GM12878 (cell line): ENCODE results near the gene GRIP2. TPM values are rescaled to one million over a fixed set of nuclear protein-coding genes. Genes with fewer than 3 reads are reported as not detected.

ENCODE experiments used
- ATAC-seq: fragments of 200-7000 bp; cut with Tn5 transposase; 3 replicates; pipeline ENCODE4 v1.9.1; 2020; ENCODE audit warnings: mild to moderate bottlenecking, moderate library complexity
- BruUV-seq: library from RNA; stranded (reverse); fragments of 400-500 nt; replicated peaks from 2 replicates; lab custom pipeline; 2021; lab: Mats Ljungman, UMichigan
- CTCF ChIA-PET: fragments of 300-600 bp; sonication (Branson Sonifier 250); formaldehyde crosslinking; extraction: SDS; loops from one replicate; lab custom pipeline; 2021; ENCODE audit warnings: inconsistent platforms; lab: Yijun Ruan, JAX
- POLR2A ChIA-PET: fragments of 350-600 bp; formaldehyde crosslinking; extraction: SDS; loops from one replicate; lab custom pipeline; 2021; ENCODE audit warnings: inconsistent platforms; lab: Charles Lee
- RAD21 ChIA-PET: fragments of 300-600 bp; sonication (Branson Sonifier 250); formaldehyde crosslinking; loops from one replicate; lab custom pipeline; 2023; ENCODE audit warnings: antibody characterized with exemption; ENCODE audit not compliant: unreplicated experiment; lab: Charles Lee
- SMC1A ChIA-PET: fragments of 300-600 bp; sonication (Branson Sonifier 250); formaldehyde crosslinking; loops from one replicate; lab custom pipeline; 2023; ENCODE audit not compliant: unreplicated experiment, uncharacterized antibody; lab: Charles Lee
- DNase-seq: peaks from one replicate; pipeline ENCODE4 v3.0.0-alpha.2; 2011; ENCODE audit warnings: low read depth, low spot score
- FAIRE-seq: peaks from 3 replicates; lab custom pipeline; 2011; peaks lifted over from hg19 to GRCh38; lab: Jason Lieb, UNC
- H2AFZ ChIP-seq: 2 replicates; pipeline ENCODE4 v1.6.0; 2011; ENCODE audit warnings: low read depth, low read length, control low read depth; ENCODE audit not compliant: control insufficient read depth
- H3K27ac ChIP-seq: 2 replicates; pipeline ENCODE4 v1.5.1; 2011; ENCODE audit warnings: control low read depth; ENCODE audit not compliant: control insufficient read depth, insufficient read depth
- H3K27me3 ChIP-seq, 2 experiments: replicated peaks in 1 of 2; 2 replicates each; pipeline versions ENCODE4 v1.6.0 to v1.6.1; 2011; ENCODE audit warnings: low read length in 1 of 2; ENCODE audit not compliant: control insufficient read depth in 2 of 2, insufficient read depth in 2 of 2
- H3K36me3 ChIP-seq, 2 experiments: 2 replicates each; pipeline ENCODE4 v1.5.1; 2011; ENCODE audit warnings: low read length in 1 of 2; ENCODE audit not compliant: control insufficient read depth in 2 of 2, insufficient read depth in 2 of 2
- H3K4me1 ChIP-seq: 2 replicates; pipeline ENCODE4 v1.6.1; 2011; ENCODE audit warnings: mild to moderate bottlenecking, low read length, moderate library complexity, mixed read lengths; ENCODE audit not compliant: control insufficient read depth, insufficient read depth
- H3K4me2 ChIP-seq: 2 replicates; pipeline ENCODE4 v1.6.0; 2011; ENCODE audit warnings: control low read depth; ENCODE audit not compliant: control insufficient read depth, insufficient read depth
- H3K4me3 ChIP-seq: fragments of 200-600 bp; sonication (generic); 2 replicates; pipeline ENCODE4 v1.5.1; 2016
- H3K79me2 ChIP-seq: 2 replicates; pipeline ENCODE4 v1.6.0; 2011; ENCODE audit warnings: low read length; ENCODE audit not compliant: control insufficient read depth, insufficient read depth
- H3K9ac ChIP-seq: 2 replicates; pipeline ENCODE4 v1.8.0; 2011; ENCODE audit warnings: low read length, control low read depth, mixed read lengths; ENCODE audit not compliant: control insufficient read depth, insufficient read depth
- H3K9me3 ChIP-seq: replicated peaks from 3 replicates; pipeline ENCODE4 v1.5.1; 2011; ENCODE audit warnings: mild to moderate bottlenecking, low read length; ENCODE audit not compliant: control insufficient read depth, insufficient read depth
- H4K20me1 ChIP-seq: 2 replicates; pipeline ENCODE4 v1.6.0; 2011; ENCODE audit not compliant: control insufficient read depth, insufficient read depth
- BMI1 ChIP-seq: fragments of 450-650 bp; IDR thresholded peaks from 2 replicates; pipeline ENCODE4 v1.6.1; 2016; ENCODE audit warnings: mild to moderate bottlenecking, moderate library complexity, borderline replicate concordance
- CBX3 ChIP-seq: fragments of 200-600 bp; sonication (generic); IDR thresholded peaks from 2 replicates; pipeline ENCODE4 v1.6.1; 2016; ENCODE audit warnings: low read depth, borderline replicate concordance
- E2F4 ChIP-seq: IDR thresholded peaks from 2 replicates; pipeline ENCODE4 v1.6.1; 2012; ENCODE audit warnings: low read depth, low read length, improper control_type of control experiment
- ESRRA ChIP-seq: IDR thresholded peaks from 2 replicates; pipeline ENCODE4 v1.6.1; 2012; ENCODE audit warnings: mild to moderate bottlenecking, low read length, improper control_type of control experiment
- GATAD2B ChIP-seq: fragments of 450-650 bp; conservative IDR thresholded peaks from 2 replicates; pipeline ENCODE4 v1.6.1; 2017; ENCODE audit warnings: low read depth, mild to moderate bottlenecking, moderate library complexity
- IRF4 ChIP-seq: IDR thresholded peaks from 2 replicates; pipeline ENCODE4 v1.6.1; 2011; ENCODE audit warnings: low read depth, low read length
- MTA2 ChIP-seq: fragments of 450-650 bp; IDR thresholded peaks from 2 replicates; pipeline ENCODE4 v1.6.1; 2016; ENCODE audit warnings: low read depth, mild to moderate bottlenecking, moderate library complexity
- MYC ChIP-seq: IDR thresholded peaks from 2 replicates; pipeline ENCODE4 v1.6.1; 2011; ENCODE audit warnings: mild to moderate bottlenecking, low read length, moderate library complexity, inconsistent platforms; ENCODE audit not compliant: insufficient read depth, insufficient replicate concordance, insufficient read length, severe bottlenecking
- PKNOX1 ChIP-seq: fragments of 450-650 bp; IDR thresholded peaks from 2 replicates; pipeline ENCODE4 v1.6.1; 2016; ENCODE audit warnings: mild to moderate bottlenecking
- USF2 ChIP-seq: IDR thresholded peaks from 2 replicates; pipeline ENCODE4 v1.6.1; 2011; ENCODE audit warnings: low read depth, low read length, improper control_type of control experiment, borderline replicate concordance
- ZNF274 ChIP-seq: IDR thresholded peaks from one replicate; pipeline ENCODE4 v1.8.0; 2011; ENCODE audit not compliant: insufficient read length, insufficient read depth
- ZZZ3 ChIP-seq: IDR thresholded peaks from 2 replicates; pipeline ENCODE4 v1.6.1; 2011; ENCODE audit warnings: low read depth; ENCODE audit not compliant: control insufficient read depth, insufficient read length
- WGBS: methylation state at CpG from one replicate; pipeline ENCODE4 v1.1.6; 2016; ENCODE audit warnings: low lambda C conversion rate; ENCODE audit not compliant: insufficient replicate concordance, insufficient coverage; ENCODE audit errors: missing lambda C conversion rate; 5-methylcytosine and 5-hydroxymethylcytosine counted together
- in situ Hi-C: fragments of 300-500 bp; cut with MboI; formaldehyde crosslinking; loops from 9 replicates; pipeline ENCODE4 v1.14.3; 2018; ENCODE audit warnings: mixed read lengths
- intact Hi-C: fragments of 100-400 bp; cut with micrococcal nuclease; formaldehyde crosslinking; loops from one replicate; pipeline ENCODE4 v1.14.2; 2022; ENCODE audit not compliant: unreplicated experiment
- polyA plus RNA-seq, 11 experiments: library from polyadenylated mRNA; depleted of rRNA in 4 of 11; unstranded in 6 of 11; stranded (reverse) in 5 of 11; fragments of >200 nt; fragmentation: Nextera tagmentation in 4 of 11; fragmentation: Illumina TruSeq in 1 of 11; extraction: Ambion mirVana in 4 of 11; extraction: Trizol in 1 of 11; gene quantifications; 1 replicate in 1 of 11; 2 replicates in 10 of 11; pipeline versions ENCODE4 v1.2.1 to v1.2.3, GENCODE V29; 2011 to 2016; ENCODE audit warnings: inconsistent platforms in 2 of 11, missing spikeins in 2 of 11, low read depth in 1 of 11
- total RNA-seq, 4 experiments: library from RNA; depleted of rRNA in 3 of 4; stranded (reverse); fragments of >200 nt in 3 of 4; fragmentation: Illumina TruSeq in 1 of 4; extraction: Trizol in 1 of 4; gene quantifications; 2 replicates each; pipeline versions ENCODE4 v1.2.1 to v1.2.3, GENCODE V29; 2013 to 2021
- TF ChIP-seq, protein P1 (sequence below): IDR thresholded peaks from 2 replicates; pipeline ENCODE4 v1.6.1; 2011; ENCODE audit warnings: mild to moderate bottlenecking, low read depth, low read length, moderate library complexity; ENCODE audit not compliant: insufficient replicate concordance

GRIP2 gene
- total and polyA plus RNA-seq, 10 of the 15 experiments (the other 5 are each of a cell fraction or from before 2014, with no cell fraction given), result not detected

- no TSS peak for BruUV-seq
- CTCF ChIA-PET, result interaction anchor here (1.3 kb wide), 1 partner anchor 379 kb away, joined by 3 read pairs; no protein-coding TSS in a partner anchor
- no peak overlapping the region for H3K4me3 ChIP-seq
- no peaks in the 10 kb centered on the region for H3K9me3 ChIP-seq
- H3K79me2 ChIP-seq, result no peaks in the 10 kb centered on the region
- intact Hi-C loops, result no loop called here
- no peak for TF ChIP-seq IRF4
- TF ChIP-seq GATAD2B, result no peak
- TF ChIP-seq E2F4, result no peak
- TF ChIP-seq MYC, result no peak
- no peak for TF ChIP-seq PKNOX1
- TF ChIP-seq USF2, result no peak
- no peak for TF ChIP-seq ESRRA
- TF ChIP-seq ZNF274, result no peak
- TF ChIP-seq BMI1, result no peak
- no peak for TF ChIP-seq ZZZ3
- no peak for TF ChIP-seq CBX3
- TF ChIP-seq, protein P1, sequence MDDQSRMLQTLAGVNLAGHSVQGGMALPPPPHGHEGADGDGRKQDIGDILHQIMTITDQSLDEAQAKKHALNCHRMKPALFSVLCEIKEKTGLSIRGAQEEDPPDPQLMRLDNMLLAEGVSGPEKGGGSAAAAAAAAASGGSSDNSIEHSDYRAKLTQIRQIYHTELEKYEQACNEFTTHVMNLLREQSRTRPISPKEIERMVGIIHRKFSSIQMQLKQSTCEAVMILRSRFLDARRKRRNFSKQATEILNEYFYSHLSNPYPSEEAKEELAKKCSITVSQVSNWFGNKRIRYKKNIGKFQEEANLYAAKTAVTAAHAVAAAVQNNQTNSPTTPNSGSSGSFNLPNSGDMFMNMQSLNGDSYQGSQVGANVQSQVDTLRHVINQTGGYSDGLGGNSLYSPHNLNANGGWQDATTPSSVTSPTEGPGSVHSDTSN, result no peak
- TF ChIP-seq MTA2, result no peak
- no peak for ATAC-seq
- 14% methylated on average over 3 of the region's 3 CpGs for WGBS
- H3K4me1 ChIP-seq, result no peaks in the 10 kb centered on the region
- in situ Hi-C loops, result no loop called here
- POLR2A ChIA-PET, result no interaction called here
- no peak overlapping the region for H3K27ac ChIP-seq
- FAIRE-seq, result no peak
- RAD21 ChIA-PET, result interaction anchor here (1.6 kb wide), 1 partner anchor 239 kb away, joined by 5 read pairs; no protein-coding TSS in a partner anchor
- no peaks in the 10 kb centered on the region for H4K20me1 ChIP-seq
- H3K9ac ChIP-seq, result no peak overlapping the region
- no peak overlapping the region for H3K4me2 ChIP-seq
- no peak for DNase-seq
- no peaks in the 10 kb centered on the region for H3K36me3 ChIP-seq
- H2AFZ ChIP-seq, result no peak overlapping the region
- SMC1A ChIA-PET, result no interaction called here
- H3K27me3 ChIP-seq, result no peaks in the 10 kb centered on the region; a peak in 1 of 4 replicates
These were observed 2.5 kb upstream of the GRIP2 start for GRCh38 chr3:14542656-14543055.
